Osteoblast (primary cell): ENCODE measurements around the gene PPM1F. TPM values are rescaled to one million over a fixed set of nuclear protein-coding genes. Genes with fewer than 3 reads are reported as not detected.

ENCODE experiments used
- DNase-seq: peaks from one replicate; pipeline ENCODE4 v3.0.0; 2011; ENCODE audit warnings: low spot score, mixed read lengths; ENCODE audit not compliant: insufficient read length; ENCODE audit errors: missing footprints
- H2AFZ ChIP-seq: 2 replicates; pipeline ENCODE4 v1.6.0; 2011; ENCODE audit warnings: mild to moderate bottlenecking, low read length
- H3K27ac ChIP-seq: 2 replicates; pipeline ENCODE4 v1.5.1; 2011; ENCODE audit warnings: mild to moderate bottlenecking, low read depth, low read length, moderate library complexity
- H3K27me3 ChIP-seq: 2 replicates; pipeline ENCODE4 v1.6.0; 2012; ENCODE audit warnings: mild to moderate bottlenecking, control low read depth, inconsistent platforms, low read length, moderate library complexity; ENCODE audit not compliant: insufficient read depth
- H3K36me3 ChIP-seq: 2 replicates; pipeline ENCODE4 v1.5.1; 2011; ENCODE audit warnings: mild to moderate bottlenecking, low read length, control low read depth, moderate library complexity; ENCODE audit not compliant: insufficient read depth
- H3K4me1 ChIP-seq: 2 replicates; pipeline ENCODE4 v1.5.1; 2011; ENCODE audit warnings: mild to moderate bottlenecking, low read length, control low read depth, moderate library complexity; ENCODE audit not compliant: insufficient read depth
- H3K4me2 ChIP-seq: 2 replicates; pipeline ENCODE4 v1.6.0; 2011; ENCODE audit warnings: mild to moderate bottlenecking, low read length; ENCODE audit not compliant: insufficient read depth
- H3K4me3 ChIP-seq: fragments of 200-600 bp; sonication (generic); 3 replicates; pipeline ENCODE4 v1.5.1; 2012; ENCODE audit warnings: mild to moderate bottlenecking, low read length, inconsistent platforms; ENCODE audit not compliant: insufficient read depth
- H3K79me2 ChIP-seq: 2 replicates; pipeline ENCODE4 v1.6.0; 2012; ENCODE audit warnings: mild to moderate bottlenecking, low read length, control low read depth, inconsistent platforms; ENCODE audit not compliant: insufficient read depth
- H3K9me3 ChIP-seq: 2 replicates; pipeline ENCODE4 v1.5.1; 2011; ENCODE audit warnings: low read depth, low read length, control low read depth
- H4K20me1 ChIP-seq: 2 replicates; pipeline ENCODE4 v1.6.0; 2012; ENCODE audit warnings: mild to moderate bottlenecking, low read length, control low read depth; ENCODE audit not compliant: insufficient read depth
- CTCF ChIP-seq: IDR thresholded peaks from 2 replicates; pipeline ENCODE4 v1.5.1; 2011; ENCODE audit warnings: mild to moderate bottlenecking, low read depth, low read length, moderate library complexity; ENCODE audit errors: extremely low read depth
- total RNA-seq: library from RNA; depleted of rRNA; stranded (reverse); fragments of >200 nt; gene quantifications from 2 replicates; pipeline ENCODE4 v1.2.3, GENCODE V29; 2012

Gene PPM1F
- total RNA-seq, 1 donor, result 22.8 TPM

DNA sequence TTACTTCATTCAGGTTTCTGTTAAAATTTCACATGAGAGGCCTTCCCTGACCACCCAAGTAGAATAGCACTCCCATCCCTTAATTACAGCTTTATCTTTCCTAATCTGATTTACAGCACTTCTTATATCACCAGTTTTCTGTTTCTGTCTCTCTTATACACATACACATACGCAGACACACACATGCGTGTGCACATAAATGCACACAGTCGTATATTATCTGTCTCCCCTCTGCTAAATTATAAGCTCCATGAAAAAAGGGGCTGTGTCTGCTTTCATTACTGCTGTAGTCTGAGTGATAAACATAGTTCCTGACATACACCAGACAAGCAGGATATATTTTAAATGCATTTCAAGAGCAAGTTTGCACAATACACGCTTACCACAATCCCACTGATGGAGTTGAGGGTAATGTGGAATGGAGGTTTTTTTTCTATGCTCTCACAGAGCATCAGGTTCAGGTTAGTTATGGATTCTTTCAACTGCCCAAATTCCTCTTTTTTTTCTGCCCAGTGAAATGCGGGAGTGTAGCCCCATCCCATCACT lies 43.6 kb upstream of the PPM1F start:
- H3K36me3 ChIP-seq, result no peaks in the 10 kb centered on the region
- H3K27me3 ChIP-seq, result peaks cover 25% of the 10 kb centered on the region
- H3K4me1 ChIP-seq, result no peaks in the 10 kb centered on the region
- no peaks in the 10 kb centered on the region for H3K9me3 ChIP-seq
- no peak overlapping the region for H3K4me2 ChIP-seq
- H2AFZ ChIP-seq, result no peak overlapping the region
- H3K27ac ChIP-seq, result no peak overlapping the region
- H3K4me3 ChIP-seq, result no peak overlapping the region
- TF ChIP-seq CTCF, result no peak
- DNase-seq, result no peak
- H3K79me2 ChIP-seq, result no peaks in the 10 kb centered on the region
- H4K20me1 ChIP-seq, result no peaks in the 10 kb centered on the region

DNA sequence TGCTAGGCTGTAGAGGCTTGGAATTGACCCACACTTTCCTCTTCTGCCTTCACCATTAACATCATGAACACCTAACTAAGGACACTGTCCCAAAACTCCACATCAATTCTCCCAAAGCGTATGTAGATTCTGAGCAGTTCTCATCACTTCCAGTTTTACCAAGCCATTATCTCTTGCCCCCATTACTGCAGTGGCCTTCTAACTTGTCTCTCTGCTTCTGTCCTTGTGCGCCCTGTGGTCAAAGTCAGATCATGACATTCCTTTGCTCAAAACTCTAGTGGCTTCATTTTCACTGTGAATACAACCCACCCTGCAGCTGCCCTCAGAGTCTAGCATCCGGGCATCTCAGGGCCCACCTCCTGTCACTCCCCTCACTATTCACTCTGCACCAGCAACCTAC lies 43.0 kb upstream of the PPM1F start:
- H2AFZ ChIP-seq, result no peak overlapping the region
- DNase-seq, result no peak
- H3K4me2 ChIP-seq, result no peak overlapping the region
- no peaks in the 10 kb centered on the region for H3K36me3 ChIP-seq
- no peaks in the 10 kb centered on the region for H3K79me2 ChIP-seq
- peaks cover 24% of the 10 kb centered on the region for H3K27me3 ChIP-seq
- no peak overlapping the region for H3K4me3 ChIP-seq
- no peaks in the 10 kb centered on the region for H4K20me1 ChIP-seq
- no peak for TF ChIP-seq CTCF
- H3K27ac ChIP-seq, result no peak overlapping the region
- H3K9me3 ChIP-seq, result no peaks in the 10 kb centered on the region
- no peaks in the 10 kb centered on the region for H3K4me1 ChIP-seq

GRCh38 chr22:21994881-21995444 lies 42.3 kb upstream of the PPM1F start:
- no peaks in the 10 kb centered on the region for H3K79me2 ChIP-seq
- DNase-seq, result no peak
- H3K27me3 ChIP-seq, result peaks cover 26% of the 10 kb centered on the region
- H3K27ac ChIP-seq, result no peak overlapping the region
- no peaks in the 10 kb centered on the region for H3K4me1 ChIP-seq
- H3K4me3 ChIP-seq, result no peak overlapping the region
- H4K20me1 ChIP-seq, result no peaks in the 10 kb centered on the region
- H2AFZ ChIP-seq, result no peak overlapping the region
- no peak overlapping the region for H3K4me2 ChIP-seq
- H3K9me3 ChIP-seq, result no peaks in the 10 kb centered on the region
- no peak for TF ChIP-seq CTCF
- no peaks in the 10 kb centered on the region for H3K36me3 ChIP-seq

GRCh38 chr22:21992593-21993237 lies 40.1 kb upstream of the PPM1F start:
- Histone ChIP-seq H3K4me2 (no peak overlapping the region), H3K9me3 (no peaks in the 10 kb centered on the region), H3K4me1 (no peaks in the 10 kb centered on the region), H4K20me1 (no peaks in the 10 kb centered on the region), H3K27me3 (peaks cover 33% of the 10 kb centered on the region), H3K36me3 (no peaks in the 10 kb centered on the region), H3K27ac (no peak overlapping the region), H2AFZ (no peak overlapping the region), H3K79me2 (no peaks in the 10 kb centered on the region), H3K4me3 (no peak overlapping the region)
- no peak for DNase-seq
- TF ChIP-seq CTCF, result no peak
